Gastrocnemius medialis (tissue), 4 donors: ENCODE results near the gene CTNNBL1. TPM values are rescaled to one million over a fixed set of nuclear protein-coding genes. Genes with fewer than 3 reads are reported as not detected.
A peak's percentile ranks its signal among the peaks of the same experiment; 100 is the strongest.

Experiments used
- ATAC-seq, 2 donors: fragments of 150-250 bp; one replicate each; pipeline ENCODE4 v1.9.1; 2016
- DNase-seq, 2 donors: peaks; one replicate each; pipeline ENCODE4 v3.0.0-alpha.2; 2019
- H3K27ac ChIP-seq, 4 donors: fragments of 200-600 bp; sonication (generic); 1 replicate in 1 of 4; 2 replicates in 3 of 4; pipeline ENCODE4 v1.5.1; 2016 to 2018; ENCODE audit warnings: mild to moderate bottlenecking in 2 of 4, moderate library complexity in 1 of 4
- H3K27me3 ChIP-seq, 3 donors: fragments of 200-600 bp; sonication (generic) in 2 of 3; 1 replicate in 1 of 3; 2 replicates in 2 of 3; pipeline versions ENCODE4 v1.5.1 to v1.6.0; 2016 to 2019; ENCODE audit warnings: mild to moderate bottlenecking in 1 of 3, moderate library complexity in 1 of 3
- H3K36me3 ChIP-seq, 2 donors: fragments of 200-600 bp; sonication (generic) in 1 of 2; one replicate each; pipeline ENCODE4 v1.5.1; 2017 to 2018
- H3K4me1 ChIP-seq, 2 donors: fragments of 200-600 bp; sonication (generic) in 1 of 2; one replicate each; pipeline ENCODE4 v1.5.1; 2016 to 2017; ENCODE audit warnings: mild to moderate bottlenecking in 2 of 2
- H3K4me3 ChIP-seq, 4 donors: fragments of 200-600 bp; sonication (generic) in 3 of 4; 1 replicate in 1 of 4; 2 replicates in 3 of 4; pipeline ENCODE4 v1.5.1; 2016 to 2019; ENCODE audit warnings: mild to moderate bottlenecking in 2 of 4
- H3K9me3 ChIP-seq, 3 donors: fragments of 200-600 bp; sonication (generic) in 2 of 3; 1 replicate in 1 of 3; 2 replicates in 2 of 3; pipeline ENCODE4 v1.5.1; 2016 to 2019
- POLR2A ChIP-seq, 2 donors: fragments of 450-650 bp; IDR thresholded peaks; one replicate each; pipeline ENCODE4 v1.6.1; 2017; ENCODE audit warnings: antibody characterized with exemption in 2 of 2, mild to moderate bottlenecking in 2 of 2, moderate library complexity in 2 of 2
- in situ Hi-C, 4 donors: fragments of 200-750 bp; cut with MboI; loops; one replicate each; pipeline versions ENCODE4 v1.15.0 to v1.8.0; 2017; ENCODE audit warnings: low sequenced_read_pairs in 4 of 4
- intact Hi-C: fragments of 100-400 bp; cut with DNase I; formaldehyde crosslinking; loops from one replicate; pipeline ENCODE4 v1.15.1; 2023; ENCODE audit warnings: low total_unique reads
- total RNA-seq, 4 donors: library from RNA; depleted of rRNA; stranded (reverse); fragments of >200 nt; gene quantifications; one replicate each; pipeline versions ENCODE4 v1.1.0 to v1.2.3, GENCODE V29; 2016
- TF ChIP-seq, protein P1 (sequence below), 5 experiments: fragments of 450-650 bp in 3 of 5; fragments of 200-600 bp in 2 of 5; sonication (generic) in 2 of 5; IDR thresholded peaks in 4 of 5; conservative IDR thresholded peaks in 1 of 5; 1 replicate in 4 of 5; 2 replicates in 1 of 5; pipeline ENCODE4 v1.5.1; 2016 to 2019; ENCODE audit warnings: antibody characterized with exemption in 5 of 5, mild to moderate bottlenecking in 3 of 5, moderate library complexity in 3 of 5

Gene CTNNBL1
- total RNA-seq, 4 donors from 2014 or later = 23.1 to 35.4 (median 30.3) TPM

GRCh38 chr20:37879843-37880242, 186.0 kb downstream of the CTNNBL1 start:
- Histone ChIP-seq H3K4me3 (no peak overlapping the region), H3K27ac (no peak overlapping the region), H3K36me3 (no peaks in the 10 kb centered on the region), H3K4me1 (no peaks in the 10 kb centered on the region), H3K9me3 (no peaks in the 10 kb centered on the region), H3K27me3 (peaks cover 4 to 19% (median 4%) of the 10 kb centered on the region in 3 donors)
- intact Hi-C loops (no loop called here), in situ Hi-C loops (no loop called here)
- TF ChIP-seq, protein P1, sequence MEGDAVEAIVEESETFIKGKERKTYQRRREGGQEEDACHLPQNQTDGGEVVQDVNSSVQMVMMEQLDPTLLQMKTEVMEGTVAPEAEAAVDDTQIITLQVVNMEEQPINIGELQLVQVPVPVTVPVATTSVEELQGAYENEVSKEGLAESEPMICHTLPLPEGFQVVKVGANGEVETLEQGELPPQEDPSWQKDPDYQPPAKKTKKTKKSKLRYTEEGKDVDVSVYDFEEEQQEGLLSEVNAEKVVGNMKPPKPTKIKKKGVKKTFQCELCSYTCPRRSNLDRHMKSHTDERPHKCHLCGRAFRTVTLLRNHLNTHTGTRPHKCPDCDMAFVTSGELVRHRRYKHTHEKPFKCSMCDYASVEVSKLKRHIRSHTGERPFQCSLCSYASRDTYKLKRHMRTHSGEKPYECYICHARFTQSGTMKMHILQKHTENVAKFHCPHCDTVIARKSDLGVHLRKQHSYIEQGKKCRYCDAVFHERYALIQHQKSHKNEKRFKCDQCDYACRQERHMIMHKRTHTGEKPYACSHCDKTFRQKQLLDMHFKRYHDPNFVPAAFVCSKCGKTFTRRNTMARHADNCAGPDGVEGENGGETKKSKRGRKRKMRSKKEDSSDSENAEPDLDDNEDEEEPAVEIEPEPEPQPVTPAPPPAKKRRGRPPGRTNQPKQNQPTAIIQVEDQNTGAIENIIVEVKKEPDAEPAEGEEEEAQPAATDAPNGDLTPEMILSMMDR (IDR thresholded peaks at IDR 0.05 in 4 of 5, conservative IDR thresholded peaks at IDR 0.05 in 1 of 5) = no peak
- no peak for TF ChIP-seq POLR2A (IDR thresholded peaks at IDR 0.05)
- ATAC-seq (no peak), DNase-seq (no peak)

DNA sequence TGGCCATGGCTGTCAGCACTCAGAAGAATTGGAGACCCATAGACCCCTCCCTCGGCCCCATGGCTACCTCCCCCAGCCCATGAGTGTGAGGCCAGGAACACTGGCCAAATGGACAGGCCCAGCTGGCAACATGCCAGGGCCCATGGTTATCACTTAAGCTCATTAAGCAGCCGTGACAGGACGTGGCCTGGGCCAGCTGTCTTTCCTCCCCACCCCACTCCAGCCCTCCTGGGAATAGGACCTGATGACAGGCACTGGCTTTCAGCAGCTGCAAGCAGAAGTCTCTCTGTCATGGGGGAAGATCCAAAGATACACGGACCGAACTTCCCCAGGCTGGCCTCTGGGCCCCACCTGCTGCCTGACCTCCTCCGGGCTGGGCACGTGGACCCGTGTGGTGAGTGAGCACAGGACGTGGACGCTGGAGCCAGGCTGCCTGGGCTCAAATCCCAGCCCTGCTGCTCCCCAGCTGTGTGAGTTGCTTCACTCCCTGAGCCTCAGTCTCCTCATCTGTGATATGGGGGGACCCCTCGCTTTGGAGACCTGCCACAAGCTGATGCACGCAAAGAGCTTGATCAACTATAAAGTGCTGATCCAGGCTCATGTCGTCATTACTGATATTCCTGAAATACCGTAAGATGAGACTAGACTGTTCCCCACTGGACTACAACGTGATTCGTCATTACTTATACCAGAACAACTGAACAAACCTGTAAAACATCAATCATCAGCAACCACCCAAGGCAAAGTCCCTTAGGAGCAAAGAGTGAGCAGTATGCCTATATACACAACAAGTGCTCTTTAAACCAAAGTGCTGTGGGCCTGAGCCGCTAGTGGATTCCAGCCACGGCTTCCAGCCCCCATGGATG, 187.1 kb downstream of the CTNNBL1 start:
- no peak overlapping the region for H3K4me3 ChIP-seq

GRCh38 chr20:37881601-37882343, 187.9 kb downstream of the CTNNBL1 start:
- H3K4me3 ChIP-seq = no peak overlapping the region
- no peak for ATAC-seq
- no peaks in the 10 kb centered on the region for H3K9me3 ChIP-seq
- DNase-seq = no peak
- peaks cover 4 to 34% (median 9%) of the 10 kb centered on the region in 3 donors for H3K27me3 ChIP-seq
- in situ Hi-C loops (no loop called here), intact Hi-C loops (no loop called here)
- H3K36me3 ChIP-seq = no peaks in the 10 kb centered on the region
- no peak overlapping the region for H3K27ac ChIP-seq
- TF ChIP-seq POLR2A (IDR thresholded peaks at IDR 0.05) = no peak
- H3K4me1 ChIP-seq = no peaks in the 10 kb centered on the region

More for the DNA sequence above, 187.1 kb downstream of the CTNNBL1 start:
- Histone ChIP-seq H3K9me3 (no peaks in the 10 kb centered on the region), H3K27me3 (peaks cover 4 to 26% (median 5%) of the 10 kb centered on the region in 3 donors), H3K36me3 (no peaks in the 10 kb centered on the region), H3K4me1 (no peaks in the 10 kb centered on the region), H3K27ac (no peak overlapping the region)
- in situ Hi-C loops (no loop called here), intact Hi-C loops (no loop called here)
- no peak for TF ChIP-seq POLR2A (IDR thresholded peaks at IDR 0.05)
- TF ChIP-seq, protein P1 (IDR thresholded peaks at IDR 0.05 in 4 of 5, conservative IDR thresholded peaks at IDR 0.05 in 1 of 5) = no peak
- ATAC-seq (peak in 1 of 2 donors; percentile 43), DNase-seq (peak; percentile 11 to 26)

- ATAC-seq = no peak
- Histone ChIP-seq H3K36me3 (no peaks in the 10 kb centered on the region), H3K4me1 (no peaks in the 10 kb centered on the region), H3K27ac (no peak overlapping the region), H3K4me3 (no peak overlapping the region), H3K9me3 (no peaks in the 10 kb centered on the region), H3K27me3 (peaks cover 4 to 34% (median 9%) of the 10 kb centered on the region in 3 donors)
- intact Hi-C loops (no loop called here), in situ Hi-C loops (no loop called here)
- TF ChIP-seq, protein P1 (IDR thresholded peaks at IDR 0.05 in 4 of 5, conservative IDR thresholded peaks at IDR 0.05 in 1 of 5) = no peak
- TF ChIP-seq POLR2A (IDR thresholded peaks at IDR 0.05) = no peak
- no peak for DNase-seq
These were observed 189.3 kb downstream of the CTNNBL1 start for GRCh38 chr20:37882961-37883712.
